ENCODE measurements around the gene NTM. TPM values are rescaled to one million over a fixed set of nuclear protein-coding genes. Genes with fewer than 3 reads are reported as not detected.

The NTM gene
- total RNA-seq, 4 donors from 2014 or later, result 1.4 to 5.7 TPM; not detected in 2

- H3K27me3 ChIP-seq, result no peaks in the 10 kb centered on the region
- no peaks in the 10 kb centered on the region for H3K4me1 ChIP-seq
- no peaks in the 10 kb centered on the region for H3K36me3 ChIP-seq
- DNase-seq, result no peak
- TF ChIP-seq CTCF (IDR thresholded peaks at IDR 0.05), result no peak
- TF ChIP-seq POLR2A (IDR thresholded peaks at IDR 0.05), result no peak
- H3K4me3 ChIP-seq, result no peak overlapping the region
- no peak overlapping the region for H3K27ac ChIP-seq
- no peaks in the 10 kb centered on the region for H3K9me3 ChIP-seq
- intact Hi-C loops (cut with DNase I; ENCODE audit: low total_unique reads), result no loop called here
Measured at GRCh38 chr11:131899950-131900580, 529.6 kb downstream of the NTM start.

- Histone ChIP-seq H3K4me1 (no peaks in the 10 kb centered on the region), H3K36me3 (no peaks in the 10 kb centered on the region), H3K27me3 (no peaks in the 10 kb centered on the region), H3K9me3 (no peaks in the 10 kb centered on the region), H3K27ac (no peak overlapping the region), H3K4me3 (no peak overlapping the region)
- intact Hi-C loops (cut with DNase I; ENCODE audit: low total_unique reads), result no loop called here
- TF ChIP-seq CTCF (IDR thresholded peaks at IDR 0.05), result no peak
- DNase-seq, result no peak
Measured at GRCh38 chr11:131902421-131902820, 532.0 kb downstream of the NTM start.

GRCh38 chr11:131903074-131903473, 532.7 kb downstream of the NTM start:
- Histone ChIP-seq H3K4me1 (no peaks in the 10 kb centered on the region), H3K36me3 (no peaks in the 10 kb centered on the region), H3K9me3 (no peaks in the 10 kb centered on the region), H3K27me3 (no peaks in the 10 kb centered on the region), H3K4me3 (no peak overlapping the region), H3K27ac (no peak overlapping the region)
- DNase-seq, result no peak
- intact Hi-C loops (cut with DNase I; ENCODE audit: low total_unique reads), result no loop called here
- TF ChIP-seq CTCF (IDR thresholded peaks at IDR 0.05) (no peak), POLR2A (IDR thresholded peaks at IDR 0.05) (no peak)

GRCh38 chr11:131904756-131905155, 534.3 kb downstream of the NTM start:
- DNase-seq, result no peak
- Histone ChIP-seq H3K27ac (no peak overlapping the region), H3K36me3 (no peaks in the 10 kb centered on the region), H3K9me3 (no peaks in the 10 kb centered on the region), H3K4me3 (no peak overlapping the region), H3K27me3 (no peaks in the 10 kb centered on the region), H3K4me1 (no peaks in the 10 kb centered on the region)
- intact Hi-C loops (cut with DNase I; ENCODE audit: low total_unique reads), result no loop called here
- no peak for TF ChIP-seq POLR2A (IDR thresholded peaks at IDR 0.05)
- no peak for TF ChIP-seq CTCF (IDR thresholded peaks at IDR 0.05)

GRCh38 chr11:131906963-131907362, 536.5 kb downstream of the NTM start:
- H3K4me1 ChIP-seq, result peaks cover 0 to 9% of the 10 kb centered on the region in 2 donors
- no peak for TF ChIP-seq POLR2A (IDR thresholded peaks at IDR 0.05)
- no peak for TF ChIP-seq CTCF (IDR thresholded peaks at IDR 0.05)
- H3K27ac ChIP-seq, result no peak overlapping the region
- H3K27me3 ChIP-seq, result peaks cover 0 to 7% of the 10 kb centered on the region in 2 donors
- no peak for DNase-seq
- intact Hi-C loops (cut with DNase I; ENCODE audit: low total_unique reads), result no loop called here
- H3K4me3 ChIP-seq, result no peak overlapping the region
- H3K36me3 ChIP-seq, result no peaks in the 10 kb centered on the region
- H3K9me3 ChIP-seq, result no peaks in the 10 kb centered on the region

Measured in uterus (tissue), 4 donors.